SH-SY5Y (cell line): Measurements from ENCODE around the gene TMEM89.

Experiments used
- GATA2 ChIP-seq: IDR thresholded peaks from 2 replicates; pipeline ENCODE4 v1.6.1; 2011; ENCODE audit warnings: mild to moderate bottlenecking, low read depth, low read length
- GATA3 ChIP-seq: IDR thresholded peaks from 2 replicates; pipeline ENCODE4 v1.6.1; 2011; ENCODE audit warnings: low read depth, mild to moderate bottlenecking, low read length, moderate library complexity

DNA sequence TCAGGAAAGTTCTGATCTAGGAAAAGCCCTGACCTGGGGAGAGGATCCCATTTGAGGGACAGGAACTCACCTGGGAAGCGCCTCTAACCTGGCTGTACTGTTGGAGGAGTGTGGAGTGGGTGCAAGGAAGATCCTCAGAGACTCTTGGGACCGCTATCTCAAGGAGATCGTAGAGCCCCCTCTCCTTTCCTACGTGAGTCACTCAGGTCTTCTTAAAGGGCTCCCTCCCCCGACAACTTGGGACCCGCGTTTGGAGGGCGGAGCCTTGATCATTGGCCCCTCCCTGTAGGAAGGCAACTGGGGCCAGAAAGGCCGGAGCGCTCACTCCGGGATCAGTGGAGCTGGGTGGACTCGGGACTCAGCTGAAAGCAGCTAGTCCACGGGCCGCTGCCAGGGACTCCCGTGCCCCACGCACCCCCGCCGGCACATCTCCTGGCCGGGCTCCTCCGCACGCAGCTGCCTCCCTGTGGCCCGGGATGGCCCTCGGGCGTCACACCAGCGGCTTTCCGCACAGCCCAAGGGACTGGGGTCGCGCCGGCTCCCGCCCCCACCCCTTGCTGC lies 13.2 kb upstream of the TMEM89 start:
- no peak for TF ChIP-seq GATA2
- TF ChIP-seq GATA3: no peak
